Measurements from ENCODE around the gene TMEM239.

Gene TMEM239

GRCh38 chr20:2840138-2840966, 24.2 kb downstream of the TMEM239 start, which contains the start of the genes PCED1A and VPS16:
TSS of gene PCED1A (minus strand) at chr20:2840655. CDS start at chr20:2839912, 743 bp downstream.
TSS of gene VPS16 (plus strand) at chr20:2840745. CDS start at chr20:2840775, 30 bp downstream.
- no peaks in the 10 kb centered on the region for H3K27me3 ChIP-seq (ENCODE audit: insufficient read depth, low read depth)
- no peak for TF ChIP-seq CTCF (conservative IDR thresholded peaks at IDR 0.05; ENCODE audit: low read depth, low read length)
- no peaks in the 10 kb centered on the region for H3K36me3 ChIP-seq (ENCODE audit: insufficient read depth)
- no peaks in the 10 kb centered on the region for H3K79me2 ChIP-seq (ENCODE audit: insufficient read depth, low read depth)
- H3K4me2 ChIP-seq: peak within 1 kb of the TSS; percentile 42; the same call in 1 of the 2 replicates
- H3K27ac ChIP-seq: peak within 1 kb of the TSS; percentile 42; the same call in 1 of the 2 replicates
- H2AFZ ChIP-seq (ENCODE audit: low read depth): peak within 1 kb of the TSS; percentile 86
- H3K9ac ChIP-seq: peak within 1 kb of the TSS; percentile 78
- no peaks in the 10 kb centered on the region for H3K4me1 ChIP-seq (ENCODE audit: low read depth, poor library complexity, severe bottlenecking)
- no peaks in the 10 kb centered on the region for H4K20me1 ChIP-seq (ENCODE audit: insufficient read depth)
- H3K4me3 ChIP-seq (IDR thresholded peaks at IDR 0.05; ENCODE audit: insufficient read depth, low read depth, low read length): no peak within 1 kb of the TSS

- no peaks in the 10 kb centered on the region for H4K20me1 ChIP-seq (ENCODE audit: insufficient read depth)
- no peak for TF ChIP-seq CTCF (conservative IDR thresholded peaks at IDR 0.05; ENCODE audit: low read depth, low read length)
- H3K27ac ChIP-seq: no peak overlapping the region
Measured at GRCh38 chr20:2840967-2841531, 24.9 kb downstream of the TMEM239 start.

GRCh38 chr20:2845607-2846006, 29.4 kb downstream of the TMEM239 start:
- Histone ChIP-seq H3K36me3 (ENCODE audit: insufficient read depth) (no peaks in the 10 kb centered on the region), H4K20me1 (ENCODE audit: insufficient read depth) (no peaks in the 10 kb centered on the region), H3K79me2 (ENCODE audit: insufficient read depth, low read depth) (no peaks in the 10 kb centered on the region), H3K27ac (no peak overlapping the region), H2AFZ (ENCODE audit: low read depth) (no peak overlapping the region), H3K9ac (no peak overlapping the region), H3K4me1 (ENCODE audit: low read depth, poor library complexity, severe bottlenecking) (no peaks in the 10 kb centered on the region), H3K4me2 (no peak overlapping the region), H3K27me3 (ENCODE audit: insufficient read depth, low read depth) (no peaks in the 10 kb centered on the region), H3K4me3 (IDR thresholded peaks at IDR 0.05; ENCODE audit: insufficient read depth, low read depth, low read length) (no peak overlapping the region)
- no peak for TF ChIP-seq CTCF (conservative IDR thresholded peaks at IDR 0.05; ENCODE audit: low read depth, low read length)

More at GRCh38 chr20:2840967-2841531, 24.9 kb downstream of the TMEM239 start:
- H3K27me3 ChIP-seq (ENCODE audit: insufficient read depth, low read depth): no peaks in the 10 kb centered on the region
- no peak overlapping the region for H3K4me3 ChIP-seq (IDR thresholded peaks at IDR 0.05; ENCODE audit: insufficient read depth, low read depth, low read length)
- no peak overlapping the region; the same call in 1 of the 2 replicates for H3K9ac ChIP-seq
- peak overlapping the region; percentile 29; the same call in 1 of the 2 replicates for H3K4me2 ChIP-seq
- H2AFZ ChIP-seq (ENCODE audit: low read depth): peak overlapping the region; percentile 54; the same call in 1 of the 2 replicates
- H3K36me3 ChIP-seq (ENCODE audit: insufficient read depth): no peaks in the 10 kb centered on the region
- H3K4me1 ChIP-seq (ENCODE audit: low read depth, poor library complexity, severe bottlenecking): no peaks in the 10 kb centered on the region
- no peaks in the 10 kb centered on the region for H3K79me2 ChIP-seq (ENCODE audit: insufficient read depth, low read depth)

- no peaks in the 10 kb centered on the region for H3K36me3 ChIP-seq (ENCODE audit: insufficient read depth)
- no peak overlapping the region for H3K27ac ChIP-seq
- H2AFZ ChIP-seq (ENCODE audit: low read depth): no peak overlapping the region
- TF ChIP-seq CTCF (conservative IDR thresholded peaks at IDR 0.05; ENCODE audit: low read depth, low read length): no peak
- no peaks in the 10 kb centered on the region for H3K27me3 ChIP-seq (ENCODE audit: insufficient read depth, low read depth)
- no peaks in the 10 kb centered on the region for H4K20me1 ChIP-seq (ENCODE audit: insufficient read depth)
- no peak overlapping the region for H3K4me2 ChIP-seq
- H3K4me3 ChIP-seq (IDR thresholded peaks at IDR 0.05; ENCODE audit: insufficient read depth, low read depth, low read length): no peak overlapping the region
- no peaks in the 10 kb centered on the region for H3K79me2 ChIP-seq (ENCODE audit: insufficient read depth, low read depth)
- no peaks in the 10 kb centered on the region for H3K4me1 ChIP-seq (ENCODE audit: low read depth, poor library complexity, severe bottlenecking)
- H3K9ac ChIP-seq: no peak overlapping the region
Measured at GRCh38 chr20:2846698-2847097, 30.5 kb downstream of the TMEM239 start.
